ENCODE data around the gene PRSS21. TPM values are rescaled to one million over a fixed set of nuclear protein-coding genes. Genes with fewer than 3 reads are reported as not detected.

PRSS21 gene
- total RNA-seq, 2 experiments from 2014 or later: 5.2 to 6.0 TPM

GRCh38 chr16:2822496-2822895 lies 5.5 kb downstream of the PRSS21 start:
- Mint-ChIP-seq H3K4me3 (no peak overlapping the region), H3K27me3 (ENCODE audit: low read depth) (no peaks in the 10 kb centered on the region), H3K27ac (no peak overlapping the region), H3K36me3 (ENCODE audit: low read depth) (no peaks in the 10 kb centered on the region), H3K9me3 (ENCODE audit: insufficient read depth) (no peaks in the 10 kb centered on the region), H3K4me1 (ENCODE audit: low read depth) (no peaks in the 10 kb centered on the region)
- no peak for ATAC-seq
- DNase-seq: no peak
- ChIA-PET POLR2A (no interaction called here), CTCF (interaction anchor here (2.9 kb wide), 1 partner anchor 16 kb away, joined by 13 read pairs; no protein-coding TSS in a partner anchor)

GRCh38 chr16:2824626-2825025 lies 7.6 kb downstream of the PRSS21 start:
- Mint-ChIP-seq H3K9me3 (ENCODE audit: insufficient read depth) (no peaks in the 10 kb centered on the region), H3K4me1 (ENCODE audit: low read depth) (no peaks in the 10 kb centered on the region), H3K4me3 (no peak overlapping the region), H3K27ac (no peak overlapping the region), H3K27me3 (ENCODE audit: low read depth) (no peaks in the 10 kb centered on the region), H3K36me3 (ENCODE audit: low read depth) (no peaks in the 10 kb centered on the region)
- CTCF ChIA-PET: interaction anchor here (1.3 kb wide), 1 partner anchor 43 kb away, joined by 6 read pairs; no protein-coding TSS in a partner anchor
- POLR2A ChIA-PET: no interaction called here
- ATAC-seq (no peak), DNase-seq (no peak)

GRCh38 chr16:2825049-2825742 lies 8.2 kb downstream of the PRSS21 start:
- no peaks in the 10 kb centered on the region for H3K9me3 Mint-ChIP-seq (ENCODE audit: insufficient read depth)
- CTCF ChIA-PET: interaction anchor here (1.0 kb wide), 1 partner anchor 43 kb away, joined by 3 read pairs; no protein-coding TSS in a partner anchor

GRCh38 chr16:2825906-2826305 lies 8.9 kb downstream of the PRSS21 start:
- Mint-ChIP-seq H3K4me1 (ENCODE audit: low read depth) (peaks cover 10% of the 10 kb centered on the region), H3K27ac (no peak overlapping the region), H3K9me3 (ENCODE audit: insufficient read depth) (no peaks in the 10 kb centered on the region), H3K36me3 (ENCODE audit: low read depth) (no peaks in the 10 kb centered on the region), H3K4me3 (no peak overlapping the region), H3K27me3 (ENCODE audit: low read depth) (no peaks in the 10 kb centered on the region)
- POLR2A ChIA-PET: no interaction called here
- DNase-seq (no peak), ATAC-seq (no peak)
- CTCF ChIA-PET: interaction anchor here (1.0 kb wide), 1 partner anchor 42 kb away, joined by 3 read pairs; no protein-coding TSS in a partner anchor

More at GRCh38 chr16:2825049-2825742, 8.2 kb downstream of the PRSS21 start:
- Mint-ChIP-seq H3K27ac (no peak overlapping the region), H3K4me1 (ENCODE audit: low read depth) (peaks cover 4% of the 10 kb centered on the region), H3K36me3 (ENCODE audit: low read depth) (no peaks in the 10 kb centered on the region), H3K4me3 (no peak overlapping the region), H3K27me3 (ENCODE audit: low read depth) (no peaks in the 10 kb centered on the region)
- ATAC-seq: no peak
- POLR2A ChIA-PET: no interaction called here
- no peak for DNase-seq

GRCh38 chr16:2826591-2827373 lies 9.7 kb downstream of the PRSS21 start:
- ATAC-seq (no peak), DNase-seq (no peak)
- ChIA-PET CTCF (no interaction called here), POLR2A (no interaction called here)
- Mint-ChIP-seq H3K27ac (no peak overlapping the region), H3K36me3 (ENCODE audit: low read depth) (no peaks in the 10 kb centered on the region), H3K4me3 (no peak overlapping the region), H3K9me3 (ENCODE audit: insufficient read depth) (no peaks in the 10 kb centered on the region), H3K27me3 (ENCODE audit: low read depth) (no peaks in the 10 kb centered on the region), H3K4me1 (ENCODE audit: low read depth) (peaks cover 11% of the 10 kb centered on the region)

GRCh38 chr16:2827374-2827791 lies 10.3 kb downstream of the PRSS21 start:
- no peak for ATAC-seq

GRCh38 chr16:2827831-2828520 lies 10.9 kb downstream of the PRSS21 start:
- H3K4me3 Mint-ChIP-seq: no peak overlapping the region
- DNase-seq: no peak
- CTCF ChIA-PET: no interaction called here
- no peak for ATAC-seq
- POLR2A ChIA-PET: no interaction called here
- no peaks in the 10 kb centered on the region for H3K27me3 Mint-ChIP-seq (ENCODE audit: low read depth)
- H3K36me3 Mint-ChIP-seq (ENCODE audit: low read depth): peaks cover 4% of the 10 kb centered on the region
- H3K9me3 Mint-ChIP-seq (ENCODE audit: insufficient read depth): no peaks in the 10 kb centered on the region
- H3K4me1 Mint-ChIP-seq (ENCODE audit: low read depth): peaks cover 11% of the 10 kb centered on the region
- no peak overlapping the region for H3K27ac Mint-ChIP-seq

More at GRCh38 chr16:2827374-2827791, 10.3 kb downstream of the PRSS21 start:
- H3K27ac Mint-ChIP-seq: no peak overlapping the region
- H3K36me3 Mint-ChIP-seq (ENCODE audit: low read depth): no peaks in the 10 kb centered on the region
- no peak overlapping the region for H3K4me3 Mint-ChIP-seq
- H3K4me1 Mint-ChIP-seq (ENCODE audit: low read depth): peaks cover 11% of the 10 kb centered on the region
- POLR2A ChIA-PET: no interaction called here
- CTCF ChIA-PET: no interaction called here
- no peak for DNase-seq
- no peaks in the 10 kb centered on the region for H3K9me3 Mint-ChIP-seq (ENCODE audit: insufficient read depth)
- H3K27me3 Mint-ChIP-seq (ENCODE audit: low read depth): no peaks in the 10 kb centered on the region

- CTCF ChIA-PET: interaction anchor here (1.9 kb wide), 1 partner anchor 11 kb away, joined by 8 read pairs; no protein-coding TSS in a partner anchor
- Mint-ChIP-seq H3K27me3 (ENCODE audit: low read depth) (no peaks in the 10 kb centered on the region), H3K9me3 (ENCODE audit: insufficient read depth) (no peaks in the 10 kb centered on the region), H3K4me1 (ENCODE audit: low read depth) (peaks cover 11% of the 10 kb centered on the region), H3K4me3 (no peak overlapping the region), H3K36me3 (ENCODE audit: low read depth) (peaks cover 4% of the 10 kb centered on the region), H3K27ac (no peak overlapping the region)
- ATAC-seq: no peak
- POLR2A ChIA-PET: no interaction called here
- no peak for DNase-seq
Measured at GRCh38 chr16:2828521-2828840, 11.4 kb downstream of the PRSS21 start.

- ChIA-PET POLR2A (no interaction called here), CTCF (interaction anchor here (1.9 kb wide), 1 partner anchor 10 kb away, joined by 8 read pairs; no protein-coding TSS in a partner anchor)
- ATAC-seq (no peak), DNase-seq (no peak)
- Mint-ChIP-seq H3K27ac (no peak overlapping the region), H3K4me3 (no peak overlapping the region), H3K36me3 (ENCODE audit: low read depth) (peaks cover 4% of the 10 kb centered on the region), H3K9me3 (ENCODE audit: insufficient read depth) (no peaks in the 10 kb centered on the region), H3K27me3 (ENCODE audit: low read depth) (no peaks in the 10 kb centered on the region), H3K4me1 (ENCODE audit: low read depth) (peaks cover 11% of the 10 kb centered on the region)
Measured at GRCh38 chr16:2828876-2829430, 11.9 kb downstream of the PRSS21 start.

- Mint-ChIP-seq H3K4me3 (peak within 1 kb of the TSS; percentile 40), H3K27me3 (ENCODE audit: low read depth) (no peaks in the 10 kb centered on the region), H3K9me3 (ENCODE audit: insufficient read depth) (no peaks in the 10 kb centered on the region), H3K27ac (peak within 1 kb of the TSS; percentile 57), H3K4me1 (ENCODE audit: low read depth) (peaks cover 11% of the 10 kb centered on the region), H3K36me3 (ENCODE audit: low read depth) (peaks cover 4% of the 10 kb centered on the region)
- DNase-seq (no peak), ATAC-seq (peak; percentile 47)
- ChIA-PET POLR2A (no interaction called here), CTCF (interaction anchor here (0.8 to 1.9 kb wide), 2 partner anchors 9 to 38 kb away, joined by 4 to 8 read pairs; no protein-coding TSS in a partner anchor)
Measured at GRCh38 chr16:2829501-2830354, 12.7 kb downstream of the PRSS21 start, which contains the start of gene ZG16B. ZG16B (plus strand) TSS chr16:2830303; CDS start chr16:2830442, 139 bp downstream.

- Mint-ChIP-seq H3K4me3 (peak overlapping the region; percentile 40), H3K27me3 (ENCODE audit: low read depth) (no peaks in the 10 kb centered on the region), H3K9me3 (ENCODE audit: insufficient read depth) (no peaks in the 10 kb centered on the region), H3K27ac (peak overlapping the region; percentile 57), H3K4me1 (ENCODE audit: low read depth) (peaks cover 11% of the 10 kb centered on the region), H3K36me3 (ENCODE audit: low read depth) (peaks cover 4% of the 10 kb centered on the region)
- ChIA-PET POLR2A (no interaction called here), CTCF (interaction anchor here (0.8 to 1.9 kb wide), 2 partner anchors 9 to 38 kb away, joined by 4 to 8 read pairs; no protein-coding TSS in a partner anchor)
- ATAC-seq: no peak
- DNase-seq: no peak
Measured at GRCh38 chr16:2830355-2830695, 13.3 kb downstream of the PRSS21 start.
